ENCODE results near the gene THUMPD2. TPM values are rescaled to one million over a fixed set of nuclear protein-coding genes. Genes with fewer than 3 reads are reported as not detected.

Gene THUMPD2
- total RNA-seq, 2 experiments from 2014 or later, result 15.2 to 18.4 TPM

DNA sequence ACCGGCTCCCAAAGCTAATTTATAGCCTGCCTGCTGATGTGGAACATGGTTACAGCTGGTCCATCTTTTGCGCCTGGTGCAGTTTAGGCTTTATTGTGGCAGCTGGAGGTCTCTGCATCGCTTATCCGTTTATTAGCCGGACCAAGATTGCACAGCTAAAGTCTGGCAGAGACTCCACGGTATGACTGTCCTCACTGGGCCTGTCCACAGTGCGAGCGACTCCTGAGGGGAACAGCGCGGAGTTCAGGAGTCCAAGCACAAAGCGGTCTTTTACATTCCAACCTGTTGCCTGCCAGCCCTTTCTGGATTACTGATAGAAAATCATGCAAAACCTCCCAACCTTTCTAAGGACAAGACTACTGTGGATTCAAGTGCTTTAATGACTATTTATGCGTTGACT, 62.0 kb downstream of the THUMPD2 start:
- Mint-ChIP-seq H3K27ac (no peak overlapping the region), H3K4me3 (no peak overlapping the region), H3K27me3 (peaks cover 9% of the 10 kb centered on the region), H3K36me3 (ENCODE audit: low read depth) (no peaks in the 10 kb centered on the region), H3K9me3 (ENCODE audit: low read depth) (no peaks in the 10 kb centered on the region), H3K4me1 (no peaks in the 10 kb centered on the region)
- DNase-seq, result no peak
- intact Hi-C loops (cut with DNase I, micrococcal nuclease), result no loop called here
- ChIA-PET CTCF (no interaction called here), POLR2A (no interaction called here)
- ATAC-seq, result no peak

DNA sequence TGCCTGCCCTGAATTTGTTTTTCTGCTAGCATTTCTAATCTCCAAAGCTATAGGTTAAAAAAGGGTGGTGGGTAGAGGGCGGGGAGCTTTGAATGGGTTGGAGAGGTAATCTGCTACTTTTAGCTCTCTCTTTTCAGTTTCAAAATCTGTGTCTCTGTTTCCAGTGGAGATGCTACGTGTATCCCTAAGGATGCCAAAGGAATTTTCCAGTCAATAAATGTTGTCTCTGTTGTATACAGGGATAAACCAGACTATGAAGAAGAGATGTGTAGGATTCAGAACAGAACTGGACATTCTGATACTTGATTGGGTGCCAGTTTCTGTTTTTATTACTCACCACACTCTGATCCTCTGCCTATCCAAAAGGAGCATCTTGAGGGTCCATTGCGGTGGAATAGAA, 63.2 kb downstream of the THUMPD2 start:
- Mint-ChIP-seq H3K36me3 (ENCODE audit: low read depth) (no peaks in the 10 kb centered on the region), H3K4me1 (no peaks in the 10 kb centered on the region), H3K9me3 (ENCODE audit: low read depth) (no peaks in the 10 kb centered on the region), H3K27ac (no peak overlapping the region), H3K27me3 (peaks cover 8% of the 10 kb centered on the region), H3K4me3 (no peak overlapping the region)
- ChIA-PET CTCF (no interaction called here), POLR2A (no interaction called here)
- intact Hi-C loops (cut with DNase I, micrococcal nuclease), result no loop called here
- DNase-seq, result no peak
- no peak for ATAC-seq

DNA sequence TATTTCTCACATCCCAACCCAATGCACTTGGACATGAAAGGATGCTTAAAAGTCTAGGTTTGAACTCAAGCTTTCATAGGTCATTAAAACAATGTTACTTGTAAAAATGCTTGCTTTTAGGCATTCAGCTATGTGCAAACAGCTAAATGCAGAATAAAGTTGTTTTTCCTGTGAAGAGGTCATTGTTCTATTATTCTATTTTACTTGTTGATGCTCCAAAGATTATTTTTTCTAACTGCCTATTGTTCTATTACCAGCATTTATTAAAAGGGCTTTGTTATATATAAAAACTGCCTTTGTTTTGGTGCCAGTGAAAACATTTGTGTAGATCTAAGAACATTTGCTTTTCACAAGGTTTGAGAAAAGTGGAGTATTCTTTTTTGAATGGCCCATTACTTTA, 64.0 kb downstream of the THUMPD2 start:
- Mint-ChIP-seq H3K27me3 (peaks cover 6% of the 10 kb centered on the region), H3K4me3 (no peak overlapping the region), H3K4me1 (no peaks in the 10 kb centered on the region), H3K27ac (no peak overlapping the region), H3K9me3 (ENCODE audit: low read depth) (no peaks in the 10 kb centered on the region), H3K36me3 (ENCODE audit: low read depth) (no peaks in the 10 kb centered on the region)
- ChIA-PET POLR2A (no interaction called here), CTCF (no interaction called here)
- ATAC-seq (no peak), DNase-seq (no peak)
- intact Hi-C loops (cut with DNase I, micrococcal nuclease), result no loop called here

DNA sequence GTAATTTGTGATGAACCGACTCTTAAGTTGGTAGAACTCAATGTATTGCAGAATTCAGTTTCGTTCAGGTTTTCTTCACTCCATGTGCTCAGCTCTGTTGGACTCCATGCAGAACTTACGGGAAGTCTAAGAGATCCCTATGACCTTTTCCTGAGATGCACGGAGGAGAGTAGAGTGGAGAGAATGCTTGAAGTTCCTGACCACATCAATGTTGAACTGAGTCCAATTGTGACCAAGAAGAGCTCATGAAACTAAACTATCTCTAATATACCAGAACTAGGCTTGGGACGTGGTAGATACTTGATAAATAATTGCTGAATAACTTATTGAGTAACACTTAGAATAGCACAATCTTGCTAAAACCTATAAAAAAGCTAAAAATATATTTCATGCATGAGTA, 66.1 kb downstream of the THUMPD2 start:
- POLR2A ChIA-PET, result no interaction called here
- CTCF ChIA-PET, result interaction anchor here (1.2 kb wide), 1 partner anchor 18 kb away, joined by 6 read pairs; no protein-coding TSS in a partner anchor
- H3K36me3 Mint-ChIP-seq (ENCODE audit: low read depth), result no peaks in the 10 kb centered on the region
- DNase-seq (no peak), ATAC-seq (no peak)
- no peaks in the 10 kb centered on the region for H3K9me3 Mint-ChIP-seq (ENCODE audit: low read depth)
- peaks cover 8% of the 10 kb centered on the region for H3K27me3 Mint-ChIP-seq
- no peak overlapping the region for H3K4me3 Mint-ChIP-seq
- no peaks in the 10 kb centered on the region for H3K4me1 Mint-ChIP-seq
- intact Hi-C loops (cut with DNase I, micrococcal nuclease), result no loop called here
- no peak overlapping the region for H3K27ac Mint-ChIP-seq

DNA sequence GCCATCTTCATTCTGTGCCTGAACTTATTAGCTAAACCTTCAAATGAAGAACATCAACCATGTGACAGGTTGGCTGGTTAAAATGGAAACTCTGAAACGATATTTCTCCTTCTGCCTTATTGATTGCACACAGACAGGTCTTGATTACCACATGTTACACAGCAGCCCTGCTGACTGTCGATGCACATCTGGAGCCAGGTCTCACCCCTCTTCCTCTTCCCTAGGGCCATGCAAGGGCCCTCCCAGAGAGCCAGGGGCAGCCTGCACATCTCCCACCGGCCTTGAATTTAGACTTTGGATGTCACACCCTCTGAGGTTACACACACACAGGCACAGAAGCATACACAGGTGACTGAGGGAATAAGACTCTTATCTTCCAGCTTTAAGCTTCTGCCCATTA, 68.3 kb downstream of the THUMPD2 start:
- Mint-ChIP-seq H3K36me3 (ENCODE audit: low read depth) (no peaks in the 10 kb centered on the region), H3K4me3 (no peak overlapping the region), H3K27ac (no peak overlapping the region), H3K4me1 (no peaks in the 10 kb centered on the region), H3K27me3 (peaks cover 11% of the 10 kb centered on the region), H3K9me3 (ENCODE audit: low read depth) (no peaks in the 10 kb centered on the region)
- CTCF ChIA-PET, result no interaction called here
- POLR2A ChIA-PET, result no interaction called here
- DNase-seq (no peak), ATAC-seq (no peak)
- intact Hi-C loops (cut with DNase I, micrococcal nuclease), result no loop called here

DNA sequence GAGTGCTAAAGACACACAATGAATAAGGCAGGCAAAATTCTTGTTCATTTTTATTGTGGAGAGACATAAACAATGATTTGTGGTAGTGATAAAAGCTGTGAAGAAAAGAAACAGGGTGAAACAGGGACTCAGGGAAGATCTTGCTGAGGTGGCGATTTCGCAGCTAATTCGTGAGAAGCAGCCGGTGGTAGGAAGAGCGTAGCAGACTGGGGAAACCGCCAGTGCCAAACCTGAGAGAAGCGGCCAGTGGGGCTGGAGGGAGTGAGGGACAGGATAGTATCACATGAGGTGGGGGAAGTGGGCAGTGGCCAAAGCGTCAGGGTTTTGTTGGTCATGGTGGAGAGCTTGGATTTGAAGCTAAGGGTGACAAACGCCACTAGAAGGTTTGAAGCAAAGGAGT, 71.1 kb downstream of the THUMPD2 start:
- ChIA-PET CTCF (no interaction called here), POLR2A (interaction anchor here (0.6 kb wide), 1 partner anchor 261 kb away, joined by 3 read pairs; no protein-coding TSS in a partner anchor)
- H3K27ac Mint-ChIP-seq, result no peak overlapping the region
- ATAC-seq (no peak), DNase-seq (no peak)
- no peak overlapping the region for H3K4me3 Mint-ChIP-seq
- H3K27me3 Mint-ChIP-seq, result peaks cover 11% of the 10 kb centered on the region
- H3K4me1 Mint-ChIP-seq, result no peaks in the 10 kb centered on the region
- no peaks in the 10 kb centered on the region for H3K36me3 Mint-ChIP-seq (ENCODE audit: low read depth)
- H3K9me3 Mint-ChIP-seq (ENCODE audit: low read depth), result no peaks in the 10 kb centered on the region
- intact Hi-C loops (cut with DNase I, micrococcal nuclease), result no loop called here

DNA sequence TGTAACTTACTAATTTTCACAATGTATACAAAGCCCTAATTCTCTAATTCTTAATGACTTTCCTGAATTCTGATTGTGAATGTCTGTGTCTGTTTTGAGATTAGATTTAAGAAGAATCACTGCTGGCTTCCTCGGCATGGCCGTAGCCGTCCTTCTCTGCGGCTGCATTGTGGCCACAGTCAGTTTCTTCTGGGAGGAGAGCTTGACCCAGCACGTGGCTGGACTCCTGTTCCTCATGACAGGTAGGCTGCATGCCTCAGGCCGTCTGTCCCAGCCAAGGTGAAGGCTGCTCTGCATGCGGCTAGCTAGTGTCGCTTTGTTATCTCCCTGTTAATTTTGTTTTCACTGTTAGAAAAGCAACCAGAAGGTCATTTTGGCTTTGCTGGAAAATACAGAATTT, 72.1 kb downstream of the THUMPD2 start:
- Mint-ChIP-seq H3K36me3 (ENCODE audit: low read depth) (no peaks in the 10 kb centered on the region), H3K27me3 (peaks cover 11% of the 10 kb centered on the region), H3K27ac (no peak overlapping the region), H3K4me1 (no peaks in the 10 kb centered on the region), H3K4me3 (no peak overlapping the region), H3K9me3 (ENCODE audit: low read depth) (peaks cover 4% of the 10 kb centered on the region)
- ChIA-PET POLR2A (no interaction called here), CTCF (no interaction called here)
- intact Hi-C loops (cut with DNase I, micrococcal nuclease), result no loop called here
- ATAC-seq (no peak), DNase-seq (no peak)

DNA sequence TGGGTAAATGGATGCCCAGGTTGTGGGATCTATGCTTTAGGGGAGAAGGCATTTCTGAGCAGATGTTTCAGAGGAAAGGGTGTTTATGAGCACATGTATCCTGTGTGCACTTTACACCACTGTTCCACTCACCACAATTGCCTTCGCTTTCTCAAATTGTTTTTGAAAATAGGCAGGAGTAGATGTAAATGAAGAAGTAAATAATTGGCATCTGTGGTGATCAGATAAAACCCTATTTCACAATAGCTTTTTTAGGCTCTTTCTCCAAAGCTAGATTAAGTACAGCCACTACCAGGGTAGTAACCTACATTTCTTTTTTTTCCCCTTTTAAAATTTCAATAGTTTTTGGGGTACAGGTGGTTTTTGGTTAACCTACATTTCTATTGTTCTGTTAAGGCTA, 72.7 kb downstream of the THUMPD2 start:
- no peak for DNase-seq
- Mint-ChIP-seq H3K36me3 (ENCODE audit: low read depth) (no peaks in the 10 kb centered on the region), H3K27ac (no peak overlapping the region), H3K27me3 (peaks cover 11% of the 10 kb centered on the region), H3K4me1 (no peaks in the 10 kb centered on the region), H3K9me3 (ENCODE audit: low read depth) (peaks cover 8% of the 10 kb centered on the region), H3K4me3 (no peak overlapping the region)
- ATAC-seq, result no peak
- ChIA-PET POLR2A (no interaction called here), CTCF (no interaction called here)
- intact Hi-C loops (cut with DNase I, micrococcal nuclease), result no loop called here

DNA sequence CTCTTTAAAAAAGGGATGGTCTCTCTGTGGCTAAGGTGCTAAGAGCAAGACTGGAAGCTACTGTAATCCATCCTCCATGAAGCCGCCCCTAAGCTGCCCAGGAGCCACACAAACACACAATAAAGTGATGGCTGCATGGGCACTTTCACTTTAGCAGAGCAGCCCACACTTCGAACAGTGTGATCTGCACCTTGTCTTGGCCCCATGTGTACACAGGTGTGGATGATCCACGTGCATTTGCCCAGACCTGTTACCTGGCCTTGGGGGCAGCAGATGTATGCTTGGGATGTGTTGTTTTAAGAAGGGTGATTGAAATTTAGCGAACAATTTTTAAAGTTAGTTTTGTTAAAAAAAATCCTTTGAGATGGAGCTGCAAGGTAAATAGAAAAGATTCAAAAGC, 73.4 kb downstream of the THUMPD2 start:
- H3K4me3 Mint-ChIP-seq, result no peak overlapping the region
- ChIA-PET CTCF (interaction anchor here (0.6 to 1.6 kb wide), 6 partner anchors 9 to 361 kb away, joined by 3 to 5 read pairs (median 4); no protein-coding TSS in a partner anchor), POLR2A (no interaction called here)
- peaks cover 9% of the 10 kb centered on the region for H3K9me3 Mint-ChIP-seq (ENCODE audit: low read depth)
- H3K27ac Mint-ChIP-seq, result no peak overlapping the region
- H3K4me1 Mint-ChIP-seq, result no peaks in the 10 kb centered on the region
- ATAC-seq (no peak), DNase-seq (no peak)
- H3K36me3 Mint-ChIP-seq (ENCODE audit: low read depth), result no peaks in the 10 kb centered on the region
- peaks cover 7% of the 10 kb centered on the region for H3K27me3 Mint-ChIP-seq
- intact Hi-C loops (cut with DNase I, micrococcal nuclease), result no loop called here

DNA sequence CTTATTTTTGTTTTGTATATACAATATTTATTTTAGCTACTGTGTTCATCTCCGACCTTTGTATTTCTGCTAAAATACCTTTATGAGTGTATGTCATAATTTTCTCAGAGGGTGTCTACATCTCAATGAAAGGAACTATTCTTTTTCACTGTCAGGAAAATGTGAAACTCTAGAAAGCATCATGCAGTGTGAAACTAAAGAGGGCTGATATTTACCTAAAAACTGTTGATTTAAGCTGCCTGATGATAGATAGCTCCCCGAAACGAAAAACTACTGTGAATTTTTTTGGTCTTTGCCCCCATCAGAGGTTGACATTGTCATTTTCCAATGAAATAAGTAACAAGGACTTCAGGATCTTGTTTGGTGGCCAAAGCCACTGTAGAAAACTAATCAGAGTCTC, 74.5 kb downstream of the THUMPD2 start:
- no peak for DNase-seq
- no peaks in the 10 kb centered on the region for H3K36me3 Mint-ChIP-seq (ENCODE audit: low read depth)
- POLR2A ChIA-PET, result no interaction called here
- CTCF ChIA-PET, result interaction anchor here (1.0 to 1.6 kb wide), 5 partner anchors 8 to 360 kb away, joined by 3 to 5 read pairs (median 4); no protein-coding TSS in a partner anchor
- intact Hi-C loops (cut with DNase I, micrococcal nuclease), result no loop called here
- H3K4me3 Mint-ChIP-seq, result no peak overlapping the region
- H3K27me3 Mint-ChIP-seq, result peaks cover 11% of the 10 kb centered on the region
- no peaks in the 10 kb centered on the region for H3K4me1 Mint-ChIP-seq
- peaks cover 10% of the 10 kb centered on the region for H3K9me3 Mint-ChIP-seq (ENCODE audit: low read depth)
- no peak for ATAC-seq
- no peak overlapping the region for H3K27ac Mint-ChIP-seq

DNA sequence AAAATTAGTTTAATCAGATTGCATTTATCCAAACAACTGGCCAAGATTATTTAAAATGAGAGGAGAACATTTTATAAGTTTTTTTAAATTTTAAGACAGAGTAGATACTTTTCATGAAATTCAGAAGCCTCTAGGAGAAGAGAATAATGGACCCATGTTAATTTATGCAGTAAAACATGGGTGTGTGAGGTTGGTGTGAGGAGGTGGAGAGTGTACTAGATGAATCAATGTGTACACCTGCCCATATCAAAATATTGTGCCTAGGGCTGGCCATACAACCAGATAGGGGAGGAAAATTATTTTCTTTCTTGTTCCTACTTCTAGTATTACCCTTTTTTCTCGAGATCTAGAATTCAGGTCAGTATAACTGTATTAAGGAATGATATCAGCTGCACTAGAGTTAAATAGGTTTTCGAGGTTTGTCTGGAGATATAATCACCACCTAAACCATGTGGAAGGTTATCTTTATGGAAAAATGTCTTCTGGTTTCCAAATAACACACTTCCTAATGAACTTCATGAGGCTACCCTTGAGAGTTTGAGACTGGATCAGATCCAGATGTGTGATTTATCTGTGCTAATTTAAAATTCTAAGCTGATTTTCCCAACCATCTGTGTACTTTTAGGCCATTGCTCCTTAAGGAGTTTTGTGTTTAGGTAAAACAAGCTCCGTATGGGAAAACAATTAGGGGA, 75.7 kb downstream of the THUMPD2 start:
- ATAC-seq, result no peak
- intact Hi-C loops (cut with DNase I, micrococcal nuclease), result no loop called here
- DNase-seq, result no peak
- Mint-ChIP-seq H3K36me3 (ENCODE audit: low read depth) (no peaks in the 10 kb centered on the region), H3K9me3 (ENCODE audit: low read depth) (peaks cover 13% of the 10 kb centered on the region), H3K27me3 (peaks cover 14% of the 10 kb centered on the region), H3K27ac (no peak overlapping the region), H3K4me3 (no peak overlapping the region), H3K4me1 (no peaks in the 10 kb centered on the region)
- POLR2A ChIA-PET, result interaction anchor here (0.7 kb wide), 1 partner anchor 195 kb away, joined by 3 read pairs; no protein-coding TSS in a partner anchor
- CTCF ChIA-PET, result interaction anchor here (0.7 kb wide), 2 partner anchors 28 to 518 kb away, joined by 4 to 5 read pairs; no protein-coding TSS in a partner anchor

DNA sequence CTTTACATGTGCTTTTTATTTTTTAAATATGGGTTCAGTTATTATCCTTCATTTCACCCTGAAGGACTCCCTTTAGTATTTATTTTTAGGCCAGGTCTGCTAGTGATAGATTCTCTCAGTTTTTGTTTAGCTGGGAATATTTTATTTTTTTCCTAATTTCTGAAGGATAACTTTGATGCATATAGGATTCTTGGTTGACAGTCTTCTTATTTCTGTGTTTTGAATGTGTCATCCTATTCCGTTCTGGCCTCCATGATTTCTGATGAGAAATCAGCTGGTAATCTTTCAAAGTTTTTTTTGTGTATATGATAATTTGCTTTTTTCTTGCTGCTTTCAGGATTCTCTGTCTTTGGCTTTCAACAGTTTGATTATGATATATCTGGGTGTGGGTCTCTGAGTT, 77.9 kb downstream of the THUMPD2 start:
- peaks cover 10% of the 10 kb centered on the region for H3K27me3 Mint-ChIP-seq

More for the DNA sequence above, 77.9 kb downstream of the THUMPD2 start:
- ChIA-PET POLR2A (no interaction called here), CTCF (interaction anchor here (1.3 kb wide), 1 partner anchor 39 kb away, joined by 3 read pairs; no protein-coding TSS in a partner anchor)
- Mint-ChIP-seq H3K27ac (no peak overlapping the region), H3K4me3 (no peak overlapping the region), H3K4me1 (no peaks in the 10 kb centered on the region), H3K9me3 (ENCODE audit: low read depth) (peaks cover 13% of the 10 kb centered on the region), H3K36me3 (ENCODE audit: low read depth) (no peaks in the 10 kb centered on the region)
- intact Hi-C loops (cut with DNase I, micrococcal nuclease), result no loop called here
- ATAC-seq (no peak), DNase-seq (no peak)
